ENCODE results near the gene DCDC1.

- no peak for TF ChIP-seq CTCF (IDR thresholded peaks at IDR 0.05)
- no peak for TF ChIP-seq POLR2A (IDR thresholded peaks at IDR 0.05)
These were observed 377.6 kb downstream of the DCDC1 start for GRCh38 chr11:30991802-30992512.

All from lower leg skin (tissue), 3 donors.